GM12873 (cell line): Measurements from ENCODE around the gene ADGRV1.

Source experiments
- TF ChIP-seq, protein P1 (sequence below): IDR thresholded peaks from 2 replicates; pipeline ENCODE4 v1.5.1; 2012; ENCODE audit warnings: low read depth, mild to moderate bottlenecking, moderate library complexity, low read length, control low read depth; ENCODE audit not compliant: insufficient read depth; ENCODE audit errors: missing control alignments

ADGRV1 gene

GRCh38 chr5:90955001-90955635 is 396.5 kb downstream of the ADGRV1 start:
- TF ChIP-seq, protein P1, sequence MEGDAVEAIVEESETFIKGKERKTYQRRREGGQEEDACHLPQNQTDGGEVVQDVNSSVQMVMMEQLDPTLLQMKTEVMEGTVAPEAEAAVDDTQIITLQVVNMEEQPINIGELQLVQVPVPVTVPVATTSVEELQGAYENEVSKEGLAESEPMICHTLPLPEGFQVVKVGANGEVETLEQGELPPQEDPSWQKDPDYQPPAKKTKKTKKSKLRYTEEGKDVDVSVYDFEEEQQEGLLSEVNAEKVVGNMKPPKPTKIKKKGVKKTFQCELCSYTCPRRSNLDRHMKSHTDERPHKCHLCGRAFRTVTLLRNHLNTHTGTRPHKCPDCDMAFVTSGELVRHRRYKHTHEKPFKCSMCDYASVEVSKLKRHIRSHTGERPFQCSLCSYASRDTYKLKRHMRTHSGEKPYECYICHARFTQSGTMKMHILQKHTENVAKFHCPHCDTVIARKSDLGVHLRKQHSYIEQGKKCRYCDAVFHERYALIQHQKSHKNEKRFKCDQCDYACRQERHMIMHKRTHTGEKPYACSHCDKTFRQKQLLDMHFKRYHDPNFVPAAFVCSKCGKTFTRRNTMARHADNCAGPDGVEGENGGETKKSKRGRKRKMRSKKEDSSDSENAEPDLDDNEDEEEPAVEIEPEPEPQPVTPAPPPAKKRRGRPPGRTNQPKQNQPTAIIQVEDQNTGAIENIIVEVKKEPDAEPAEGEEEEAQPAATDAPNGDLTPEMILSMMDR: no peak

DNA sequence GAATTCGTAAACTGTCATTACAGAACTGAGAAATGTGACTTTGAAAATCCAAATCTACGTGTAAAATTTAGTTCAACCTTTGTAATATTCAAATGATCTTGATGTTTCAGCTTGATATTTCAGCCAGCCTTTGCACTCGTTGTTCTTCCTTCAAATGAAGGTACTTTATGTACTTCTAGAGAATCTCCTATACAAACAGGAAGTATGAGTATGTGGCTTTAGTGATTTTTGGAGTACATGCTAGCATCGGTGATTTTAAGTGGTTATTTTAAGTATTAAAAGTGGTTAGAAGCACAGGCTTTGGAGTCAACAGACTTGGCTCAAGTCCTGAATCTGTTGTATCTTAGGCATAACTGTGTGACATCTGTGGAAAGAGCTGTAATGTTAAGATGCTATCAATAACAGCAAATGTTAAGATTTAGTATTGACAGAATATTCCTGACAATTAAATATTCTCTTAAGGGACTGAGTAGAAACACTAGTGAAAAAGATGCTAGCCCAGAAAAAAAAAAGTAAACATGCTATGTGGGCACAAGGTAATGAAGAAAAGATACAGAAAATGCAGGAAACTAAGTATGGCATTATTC is 398.0 kb downstream of the ADGRV1 start:
- TF ChIP-seq, protein P1: no peak

DNA sequence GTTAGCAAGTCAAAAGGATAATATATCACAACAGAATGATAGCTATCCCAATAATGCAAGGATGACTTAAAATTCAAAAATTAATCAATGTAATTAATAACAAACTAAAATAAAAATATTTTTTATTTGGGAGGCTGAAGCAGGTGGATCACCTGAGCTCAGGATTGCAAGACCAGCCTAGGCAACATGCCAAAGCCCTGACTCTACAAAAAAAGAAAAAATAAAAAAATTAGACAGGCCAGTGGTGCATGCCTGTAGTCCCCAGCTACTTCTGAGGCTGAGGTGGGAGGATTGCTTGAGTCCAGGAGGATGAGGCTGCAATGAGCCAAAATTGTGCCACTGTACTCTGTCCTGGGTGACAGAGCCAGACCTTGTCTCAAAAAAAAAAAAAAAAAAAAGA is 399.3 kb downstream of the ADGRV1 start:
- TF ChIP-seq, protein P1: no peak

GRCh38 chr5:90959262-90959661 is 400.7 kb downstream of the ADGRV1 start:
- TF ChIP-seq, protein P1: no peak

- TF ChIP-seq, protein P1: no peak
These were observed 403.9 kb downstream of the ADGRV1 start for GRCh38 chr5:90962481-90962880.

DNA sequence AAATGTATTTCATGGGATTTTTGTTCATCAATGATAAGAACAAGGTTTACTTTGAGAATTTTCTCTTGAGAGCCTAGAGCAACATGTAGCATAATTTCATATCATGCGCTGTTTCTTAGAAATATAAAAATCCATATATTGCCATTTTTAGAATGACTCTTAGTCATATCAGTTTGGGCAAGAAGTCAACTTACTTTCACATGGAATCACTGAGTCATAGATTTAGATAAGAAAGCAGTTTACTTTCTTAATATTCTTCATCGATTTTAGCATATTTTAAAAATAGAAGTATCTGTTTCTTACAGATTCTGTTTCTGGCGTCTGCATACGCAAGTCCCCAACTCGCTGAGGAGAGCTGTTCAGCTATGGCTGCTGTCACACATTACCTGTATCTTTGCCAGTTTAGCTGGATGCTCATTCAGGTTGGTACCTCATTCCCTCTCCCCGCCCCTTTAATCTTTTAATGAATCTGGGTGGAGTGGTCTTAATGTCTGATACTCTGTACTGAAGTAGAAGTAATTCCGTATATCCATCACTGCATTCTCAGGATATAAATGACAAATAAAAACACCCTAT is 406.6 kb downstream of the ADGRV1 start:
- TF ChIP-seq, protein P1: no peak

DNA sequence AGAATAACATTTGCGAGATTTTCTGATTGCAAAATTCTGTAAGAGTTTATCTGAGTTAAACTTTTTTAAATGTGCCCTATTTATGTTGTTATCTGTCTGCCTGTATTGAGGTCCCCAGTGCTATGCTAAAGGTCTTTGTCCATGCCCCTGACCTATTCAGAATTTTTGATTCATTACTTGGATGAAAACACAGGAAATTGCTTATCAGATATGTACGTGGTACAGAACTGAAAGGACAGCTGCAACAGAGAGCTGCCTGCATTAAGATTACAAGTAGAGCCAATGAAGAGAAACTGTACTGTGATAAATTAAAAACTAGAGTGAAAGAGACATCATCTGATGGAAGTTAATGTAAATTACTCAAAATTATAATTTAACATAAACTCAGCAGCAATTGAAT is 408.8 kb downstream of the ADGRV1 start:
- TF ChIP-seq, protein P1: no peak
